GM18505 (cell line): ENCODE results near the gene SET.
"Not testable (repeated sequence)": the region's sequence is repeated elsewhere in the genome, so short reads cannot be mapped to it uniquely, and the experiment has no call there.

Experiments
- ATAC-seq: cut with Tn5 transposase; IDR thresholded peaks from one replicate; pipeline ENCODE4 v1.9.1; 2021; ENCODE audit not compliant: unreplicated experiment
- POLR2A ChIP-seq: IDR thresholded peaks from 4 replicates; pipeline ENCODE4 v1.6.1; 2011; ENCODE audit warnings: borderline replicate concordance; ENCODE audit not compliant: insufficient read depth, insufficient read length; ENCODE audit errors: extremely low read depth

Gene SET

GRCh38 chr9:128696923-128697707 is 8.1 kb downstream of the SET start:
- TF ChIP-seq POLR2A, result no peak
- no peak for ATAC-seq

- not testable (repeated sequence) for ATAC-seq
These were observed 10.2 kb downstream of the SET start for GRCh38 chr9:128699096-128699795.

DNA sequence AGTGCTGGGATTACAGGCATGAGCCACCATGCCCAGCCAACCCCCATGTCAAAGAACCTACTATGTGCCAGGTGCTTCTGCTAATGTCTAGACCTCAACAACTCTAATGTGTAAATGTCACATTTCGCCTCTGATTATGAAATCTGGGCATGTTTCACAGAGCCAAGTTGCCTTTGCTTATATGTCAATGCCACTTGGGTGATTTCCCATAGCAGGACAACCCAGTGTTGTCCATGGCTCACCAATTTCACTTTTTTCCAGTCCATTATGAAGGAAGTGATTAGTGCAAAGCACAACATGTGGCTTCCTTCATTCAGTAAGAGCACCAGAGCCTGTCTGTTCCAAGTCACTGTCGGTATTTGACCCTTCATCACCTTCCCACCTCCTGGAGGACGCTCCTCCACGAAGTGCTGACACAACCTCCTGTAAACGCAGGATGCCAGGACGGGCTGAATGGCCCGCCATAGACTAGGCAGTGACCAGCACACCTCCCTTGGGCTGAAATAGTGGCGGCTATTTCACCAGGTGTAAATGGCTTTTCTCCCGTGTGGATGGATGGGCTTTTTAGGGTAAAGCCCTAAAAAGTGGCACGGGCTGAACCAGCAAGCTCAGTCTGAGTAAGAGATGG is 12.3 kb downstream of the SET start:
- no peak for TF ChIP-seq POLR2A
- ATAC-seq, result no peak

DNA sequence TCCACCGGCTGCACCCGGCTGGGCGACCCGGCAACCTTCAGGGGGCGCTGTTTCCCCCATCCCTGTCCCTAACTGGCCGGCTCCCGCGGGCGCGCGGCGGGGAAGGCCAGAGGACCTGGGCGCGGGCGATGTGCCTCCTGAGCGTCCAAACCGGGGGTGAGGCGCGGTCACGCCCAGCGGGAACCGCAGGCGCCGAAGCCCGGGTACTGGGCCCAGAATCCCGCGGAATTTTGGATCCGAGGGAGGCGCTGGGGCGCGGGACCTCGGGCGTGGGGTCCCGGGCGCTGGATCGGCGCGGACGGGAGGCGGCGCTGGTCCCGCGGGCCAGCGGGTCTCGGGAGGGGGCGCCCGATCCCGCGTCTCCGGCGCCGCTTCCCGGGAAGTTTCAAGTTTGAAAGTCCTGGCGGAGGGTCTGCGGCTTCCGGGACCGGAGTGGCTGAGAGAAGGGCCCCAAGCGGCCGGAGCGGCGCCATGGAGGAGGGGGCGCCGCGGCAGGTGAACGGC is 13.5 kb downstream of the SET start, which contains the start of gene PKN3:
TSS of gene PKN3 (plus strand) at position 59 of the 504 bp plus-strand sequence. CDS start at position 472, 413 bp downstream.
- peak; percentile 66 for ATAC-seq

GRCh38 chr9:128702949-128703615 is 14.1 kb downstream of the SET start:
- ATAC-seq, result peak; percentile 23
- TF ChIP-seq POLR2A, result no peak

More for the DNA sequence above, 13.5 kb downstream of the SET start, which contains the start of gene PKN3:
- TF ChIP-seq POLR2A, result peak; percentile 51

DNA sequence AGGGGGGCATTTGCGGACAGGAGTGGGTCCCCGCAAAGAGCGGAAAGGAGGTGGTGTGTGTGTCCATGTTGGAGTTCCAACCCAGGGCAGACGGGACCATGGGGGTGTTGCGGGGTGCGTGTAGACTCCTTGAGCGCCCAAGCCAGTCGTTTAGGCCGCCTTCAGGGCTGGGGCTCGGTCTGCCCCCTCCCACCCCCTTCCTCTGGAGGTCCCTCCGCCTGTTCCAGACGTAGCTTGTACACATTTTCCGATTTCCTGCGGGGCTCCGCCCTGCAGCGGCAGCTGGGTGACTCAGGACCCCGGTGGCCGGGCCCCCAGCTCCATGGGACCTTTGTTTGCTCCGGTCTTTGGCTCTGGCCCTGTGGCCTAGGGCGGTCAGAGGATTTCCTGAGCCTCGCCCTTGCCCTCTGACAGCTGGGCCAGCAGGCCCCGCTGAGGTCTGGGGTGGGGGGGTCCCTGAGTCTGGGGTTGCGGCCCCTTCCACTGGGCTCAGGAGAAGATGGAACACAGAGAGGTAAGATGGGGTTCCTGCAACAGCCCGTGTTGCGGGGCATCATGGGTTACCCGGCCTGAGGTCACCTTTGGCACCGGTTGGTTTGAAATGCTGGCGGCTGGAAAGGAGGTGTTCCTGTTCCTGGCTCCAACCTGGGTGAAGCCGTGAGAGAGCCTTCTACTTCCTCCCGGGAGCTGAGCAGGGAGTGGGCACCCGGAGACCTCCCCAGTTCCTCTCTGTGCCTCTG is 14.8 kb downstream of the SET start:
- TF ChIP-seq POLR2A, result no peak
- ATAC-seq, result no peak

DNA sequence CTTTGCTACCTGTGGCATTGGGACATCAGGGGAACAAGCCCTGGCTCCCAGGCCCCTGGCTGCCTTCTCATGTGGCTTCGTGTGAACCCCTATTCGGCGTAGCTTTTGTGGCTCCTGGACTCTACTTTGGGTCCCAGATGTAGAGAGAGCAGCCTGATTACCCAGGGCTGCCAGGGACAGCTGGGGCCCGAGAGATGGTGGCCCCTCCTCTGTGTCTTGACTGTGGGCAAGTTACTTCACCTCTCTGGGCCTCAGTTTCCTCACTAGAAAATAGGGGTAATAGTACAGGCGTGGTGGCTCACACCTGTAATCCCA is 15.3 kb downstream of the SET start:
- no peak for ATAC-seq
- TF ChIP-seq POLR2A, result no peak

DNA sequence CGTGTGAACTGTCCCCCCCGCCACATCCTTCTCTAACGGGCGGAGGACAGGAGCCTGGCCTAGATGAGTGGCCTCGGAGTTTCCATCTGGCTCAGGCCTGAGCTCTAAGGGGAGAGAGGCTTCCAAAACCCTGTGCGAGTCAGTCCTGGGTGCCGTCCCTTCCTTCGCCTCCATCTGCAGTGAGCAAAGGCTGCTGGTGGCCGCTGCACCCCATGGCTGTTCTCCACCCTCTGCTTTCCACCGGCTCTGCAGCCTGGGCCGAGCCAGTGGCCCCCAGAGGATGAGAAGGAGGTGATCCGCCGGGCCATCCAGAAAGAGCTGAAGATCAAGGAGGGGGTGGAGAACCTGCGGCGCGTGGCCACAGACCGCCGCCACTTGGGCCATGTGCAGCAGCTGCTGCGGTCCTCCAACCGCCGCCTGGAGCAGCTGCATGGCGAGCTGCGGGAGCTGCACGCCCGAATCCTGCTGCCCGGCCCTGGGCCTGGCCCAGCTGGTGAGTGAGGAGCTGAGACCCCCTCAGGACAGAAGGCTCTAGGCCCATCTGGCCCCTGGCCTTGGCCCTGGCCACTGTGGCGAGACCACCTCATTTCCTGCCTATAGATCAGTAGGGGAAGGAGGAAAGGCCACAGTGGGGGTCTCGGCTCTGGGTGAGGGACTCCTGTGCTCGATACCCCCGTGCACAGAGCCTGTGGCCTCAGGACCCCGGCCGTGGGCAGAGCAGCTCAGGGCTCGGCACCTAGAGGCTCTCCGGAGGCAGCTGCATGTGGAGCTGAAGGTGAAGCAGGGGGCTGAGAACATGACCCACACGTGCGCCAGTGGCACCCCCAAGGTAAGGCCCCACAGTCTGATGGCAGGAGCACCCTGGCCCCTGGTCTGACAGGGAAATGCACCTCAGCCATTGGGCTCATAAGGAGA is 16.3 kb downstream of the SET start:
- TF ChIP-seq POLR2A, result no peak
- no peak for ATAC-seq

GRCh38 chr9:128706045-128706444 is 17.0 kb downstream of the SET start:
- no peak for TF ChIP-seq POLR2A
- ATAC-seq, result no peak

DNA sequence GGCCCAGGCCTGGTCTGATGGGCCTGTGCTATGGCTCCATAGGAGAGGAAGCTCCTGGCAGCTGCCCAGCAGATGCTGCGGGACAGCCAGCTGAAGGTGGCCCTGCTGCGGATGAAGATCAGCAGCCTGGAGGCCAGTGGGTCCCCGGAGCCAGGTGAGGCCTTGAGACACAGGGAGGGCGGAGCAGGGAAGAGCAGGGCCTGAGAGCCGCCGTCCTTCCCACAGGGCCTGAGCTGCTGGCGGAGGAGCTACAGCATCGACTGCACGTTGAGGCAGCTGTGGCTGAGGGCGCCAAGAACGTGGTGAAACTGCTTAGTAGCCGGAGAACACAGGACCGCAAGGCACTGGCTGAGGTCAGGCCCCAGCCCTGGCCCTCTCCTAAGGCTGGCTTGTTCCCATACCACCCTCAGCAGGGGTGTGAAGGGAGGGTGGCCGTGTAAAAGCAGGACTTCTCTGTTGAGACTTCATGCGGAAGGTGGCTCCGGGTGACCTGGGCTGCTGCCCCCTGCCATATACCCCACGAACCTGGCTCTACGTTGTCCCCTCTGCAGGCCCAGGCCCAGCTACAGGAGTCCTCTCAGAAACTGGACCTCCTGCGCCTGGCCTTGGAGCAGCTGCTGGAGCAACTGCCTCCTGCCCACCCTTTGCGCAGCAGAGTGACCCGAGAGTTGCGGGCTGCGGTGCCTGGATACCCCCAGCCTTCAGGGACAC is 17.8 kb downstream of the SET start:
- no peak for ATAC-seq
- no peak for TF ChIP-seq POLR2A

- no peak for ATAC-seq
- no peak for TF ChIP-seq POLR2A
These were observed 18.4 kb downstream of the SET start for GRCh38 chr9:128707446-128707845.
